GM18870 (cell line): ENCODE measurements around the gene ANK3.

ENCODE experiments used
- ATAC-seq: cut with Tn5 transposase; IDR thresholded peaks from one replicate; pipeline ENCODE4 v1.9.1; 2021; ENCODE audit warnings: moderate library complexity; ENCODE audit not compliant: unreplicated experiment

Gene ANK3

GRCh38 chr10:60188548-60188947 is 201.1 kb downstream of the ANK3 start:
- ATAC-seq: no peak

- ATAC-seq: no peak
Measured at GRCh38 chr10:60187691-60188090, 202.0 kb downstream of the ANK3 start.

- no peak for ATAC-seq
Measured at GRCh38 chr10:60186315-60187071, 203.2 kb downstream of the ANK3 start.

GRCh38 chr10:60185421-60185820 is 204.3 kb downstream of the ANK3 start:
- no peak for ATAC-seq

- no peak for ATAC-seq
Measured at GRCh38 chr10:60182691-60183090, 207.0 kb downstream of the ANK3 start.

- no peak for ATAC-seq
Measured at GRCh38 chr10:60176925-60177324, 212.8 kb downstream of the ANK3 start.

GRCh38 chr10:60175441-60175971 is 214.2 kb downstream of the ANK3 start:
- ATAC-seq: no peak

GRCh38 chr10:60172363-60172990 is 217.2 kb downstream of the ANK3 start:
- ATAC-seq: no peak

- ATAC-seq: no peak
Measured at GRCh38 chr10:60171436-60172013, 218.2 kb downstream of the ANK3 start.

GRCh38 chr10:60170250-60170649 is 219.4 kb downstream of the ANK3 start:
- no peak for ATAC-seq

- no peak for ATAC-seq
Measured at GRCh38 chr10:60169111-60169510, 220.6 kb downstream of the ANK3 start.

GRCh38 chr10:60167050-60167449 is 222.6 kb downstream of the ANK3 start:
- ATAC-seq: no peak

- ATAC-seq: no peak
Measured at GRCh38 chr10:60163786-60164185, 225.9 kb downstream of the ANK3 start.

- no peak for ATAC-seq
Measured at GRCh38 chr10:60162631-60163030, 227.0 kb downstream of the ANK3 start.

GRCh38 chr10:60155943-60156683 is 233.6 kb downstream of the ANK3 start:
- no peak for ATAC-seq

GRCh38 chr10:60155099-60155877 is 234.4 kb downstream of the ANK3 start:
- ATAC-seq: no peak

- no peak for ATAC-seq
Measured at GRCh38 chr10:60149003-60149402, 240.7 kb downstream of the ANK3 start.

GRCh38 chr10:60148266-60148840 is 241.3 kb downstream of the ANK3 start:
- no peak for ATAC-seq

- ATAC-seq: no peak
Measured at GRCh38 chr10:60147576-60148265, 242.0 kb downstream of the ANK3 start.

- no peak for ATAC-seq
Measured at GRCh38 chr10:60147025-60147424, 242.7 kb downstream of the ANK3 start.
